Endothelial cell of umbilical vein (primary cell): ENCODE data around the gene ABTB2. TPM values are rescaled to one million over a fixed set of nuclear protein-coding genes. Genes with fewer than 3 reads are reported as not detected.

ENCODE experiments used
- BruUV-seq: library from RNA; stranded (reverse); fragments of 400-500 nt; replicated peaks from 2 replicates; lab custom pipeline; 2021; lab: Mats Ljungman, UMichigan
- CTCF ChIA-PET: fragments of 300-600, 350-600 bp; sonication (Branson Sonifier 250); formaldehyde crosslinking; loops from one replicate; lab custom pipeline; 2021; ENCODE audit warnings: antibody characterized with exemption, inconsistent platforms; lab: Charles Lee
- POLR2A ChIA-PET: fragments of 300-600, 350-600 bp; sonication (Branson Sonifier 250); formaldehyde crosslinking; loops from one replicate; lab custom pipeline; 2021; ENCODE audit warnings: antibody characterized with exemption, inconsistent platforms; lab: Charles Lee
- DNase-seq: peaks from one replicate; pipeline ENCODE4 v3.0.0-alpha.2; 2011; ENCODE audit warnings: low read depth, low spot score
- FAIRE-seq: peaks from 2 replicates; lab custom pipeline; 2011; peaks lifted over from hg19 to GRCh38; lab: Jason Lieb, UNC
- H2AFZ ChIP-seq: 2 replicates; pipeline ENCODE4 v1.6.0; 2012; ENCODE audit warnings: low read depth, low read length, control low read depth, inconsistent platforms
- H3K27ac ChIP-seq: 2 replicates; pipeline ENCODE4 v1.5.1; 2011; ENCODE audit warnings: low read depth, mild to moderate bottlenecking, control low read depth, low read length, moderate library complexity; ENCODE audit not compliant: insufficient read depth
- H3K27me3 ChIP-seq, 2 experiments: 2 replicates each; pipeline versions ENCODE4 v1.6.0 to v1.6.1; 2011; ENCODE audit warnings: low read length in 2 of 2, mixed read lengths in 1 of 2; ENCODE audit not compliant: control insufficient read depth in 2 of 2, insufficient read depth in 2 of 2
- H3K36me3 ChIP-seq, 2 experiments: 2 replicates in 1 of 2; 3 replicates in 1 of 2; pipeline ENCODE4 v1.5.1; 2011; ENCODE audit warnings: low read length in 2 of 2, mild to moderate bottlenecking in 1 of 2, moderate library complexity in 1 of 2; ENCODE audit not compliant: control insufficient read depth in 2 of 2, insufficient read depth in 2 of 2; ENCODE audit errors: extremely low read depth in 1 of 2
- H3K4me1 ChIP-seq: 3 replicates; pipeline ENCODE4 v1.5.1; 2011; ENCODE audit warnings: mild to moderate bottlenecking, low read length; ENCODE audit not compliant: control insufficient read depth, insufficient read depth; ENCODE audit errors: extremely low read depth
- H3K4me2 ChIP-seq: 2 replicates; pipeline ENCODE4 v1.6.1; 2011; ENCODE audit warnings: low read length, control low read depth, mixed read lengths; ENCODE audit not compliant: insufficient read depth
- H3K4me3 ChIP-seq, 3 experiments: fragments of 200-600 bp in 1 of 3; sonication (generic), shearing (Covaris generic) in 1 of 3; replicated peaks in 1 of 3; 2 replicates each; pipeline ENCODE4 v1.5.1; 2011 to 2016; ENCODE audit warnings: control low read depth in 3 of 3, low read length in 3 of 3, mild to moderate bottlenecking in 2 of 3, inconsistent platforms in 1 of 3, low read depth in 1 of 3, moderate library complexity in 1 of 3; ENCODE audit not compliant: insufficient read depth in 1 of 3
- H3K79me2 ChIP-seq: 2 replicates; pipeline ENCODE4 v1.6.0; 2012; ENCODE audit warnings: low read length, inconsistent platforms; ENCODE audit not compliant: control insufficient read depth, insufficient read depth
- H3K9ac ChIP-seq: replicated peaks from 2 replicates; pipeline ENCODE3; 2011; ENCODE audit warnings: low read length, control low read depth; ENCODE audit not compliant: insufficient read depth; ENCODE audit errors: extremely low read depth
- H3K9me1 ChIP-seq: replicated peaks from 3 replicates; pipeline ENCODE4 v1.6.0; 2011; ENCODE audit warnings: mild to moderate bottlenecking, low read length; ENCODE audit not compliant: control insufficient read depth, insufficient read depth; ENCODE audit errors: extremely low read depth
- H3K9me3 ChIP-seq: replicated peaks from 2 replicates; pipeline ENCODE4 v1.5.1; 2012; ENCODE audit warnings: low read length, inconsistent platforms; ENCODE audit not compliant: control insufficient read depth, insufficient read depth
- H4K20me1 ChIP-seq: replicated peaks from 2 replicates; pipeline ENCODE3; 2011; ENCODE audit warnings: mild to moderate bottlenecking, low read length; ENCODE audit not compliant: control insufficient read depth, insufficient read depth; ENCODE audit errors: extremely low read depth
- EZH2 ChIP-seq: IDR thresholded peaks from 2 replicates; pipeline ENCODE4 v1.6.1; 2012; ENCODE audit warnings: borderline replicate concordance, low read depth, mild to moderate bottlenecking, moderate library complexity, low read length, inconsistent platforms; ENCODE audit not compliant: severe bottlenecking
- FOS ChIP-seq: IDR thresholded peaks from 2 replicates; pipeline ENCODE4 v1.6.1; 2011; ENCODE audit warnings: mild to moderate bottlenecking, low read length, moderate library complexity, borderline replicate concordance; ENCODE audit not compliant: insufficient read depth
- GATA2 ChIP-seq: IDR thresholded peaks from 2 replicates; pipeline ENCODE4 v1.7.0; 2011; ENCODE audit warnings: low read depth, mild to moderate bottlenecking, moderate library complexity, mixed read lengths, low read length; ENCODE audit not compliant: insufficient read length, insufficient read depth
- JUN ChIP-seq: IDR thresholded peaks from 2 replicates; pipeline ENCODE4 v1.6.1; 2011; ENCODE audit warnings: borderline replicate concordance, low read depth; ENCODE audit not compliant: insufficient read length, insufficient read depth
- MYC ChIP-seq: IDR thresholded peaks from one replicate; pipeline ENCODE4 v1.6.1; 2011; ENCODE audit warnings: mild to moderate bottlenecking, low read depth, low read length
- POLR2A ChIP-seq: IDR thresholded peaks from 2 replicates; pipeline ENCODE4 v1.6.1; 2012; ENCODE audit warnings: low read depth, mild to moderate bottlenecking, control low read depth, low read length
- POLR2AphosphoS5 ChIP-seq: IDR thresholded peaks from 2 replicates; pipeline ENCODE4 v1.6.1; 2012; ENCODE audit warnings: low read depth, mild to moderate bottlenecking, control low read depth, low read length, moderate library complexity; ENCODE audit not compliant: insufficient read depth
- dilution Hi-C: fragments of 300-500 bp; cut with MboI; formaldehyde crosslinking; loops from one replicate; pipeline ENCODE4 v1.15.0; 2019; ENCODE audit warnings: low sequenced_read_pairs; ENCODE audit not compliant: extremely low pct_ligation_motif_present
- intact Hi-C: fragments of 100-400 bp; cut with micrococcal nuclease; formaldehyde crosslinking; loops from one replicate; pipeline ENCODE4 v1.10.0; 2022
- polyA plus RNA-seq, 4 experiments: library from polyadenylated mRNA; depleted of rRNA in 3 of 4; stranded (reverse) in 3 of 4; unstranded in 1 of 4; fragments of >200 nt; gene quantifications; 2 replicates each; pipeline versions ENCODE4 v1.2.1 to v1.2.3, GENCODE V29; 2011 to 2012; ENCODE audit warnings: missing spikeins in 1 of 4
- total RNA-seq: library from RNA; stranded (reverse); gene quantifications from 2 replicates; pipeline ENCODE4 v1.2.3, GENCODE V29; 2021
- TF ChIP-seq, protein P1 (sequence below): IDR thresholded peaks from 2 replicates; pipeline ENCODE4 v1.6.1; 2011; ENCODE audit not compliant: insufficient read depth, insufficient read length
- TF ChIP-seq, protein P2 (sequence below), 2 donors: IDR thresholded peaks; 1 replicate in 1 of 2; 2 replicates in 1 of 2; pipeline ENCODE4 v1.5.1; 2011; ENCODE audit warnings: low read length in 2 of 2, mild to moderate bottlenecking in 2 of 2, moderate library complexity in 2 of 2, control low read depth in 1 of 2, inconsistent platforms in 1 of 2, low read depth in 1 of 2; ENCODE audit not compliant: insufficient read depth in 1 of 2; ENCODE audit errors: extremely low read depth in 1 of 2

The ABTB2 gene
- total and polyA plus RNA-seq, 2 donors (not counting 3 experiments of a cell fraction or from before 2014, with no cell fraction given), result 0.11 to 0.14 TPM

DNA sequence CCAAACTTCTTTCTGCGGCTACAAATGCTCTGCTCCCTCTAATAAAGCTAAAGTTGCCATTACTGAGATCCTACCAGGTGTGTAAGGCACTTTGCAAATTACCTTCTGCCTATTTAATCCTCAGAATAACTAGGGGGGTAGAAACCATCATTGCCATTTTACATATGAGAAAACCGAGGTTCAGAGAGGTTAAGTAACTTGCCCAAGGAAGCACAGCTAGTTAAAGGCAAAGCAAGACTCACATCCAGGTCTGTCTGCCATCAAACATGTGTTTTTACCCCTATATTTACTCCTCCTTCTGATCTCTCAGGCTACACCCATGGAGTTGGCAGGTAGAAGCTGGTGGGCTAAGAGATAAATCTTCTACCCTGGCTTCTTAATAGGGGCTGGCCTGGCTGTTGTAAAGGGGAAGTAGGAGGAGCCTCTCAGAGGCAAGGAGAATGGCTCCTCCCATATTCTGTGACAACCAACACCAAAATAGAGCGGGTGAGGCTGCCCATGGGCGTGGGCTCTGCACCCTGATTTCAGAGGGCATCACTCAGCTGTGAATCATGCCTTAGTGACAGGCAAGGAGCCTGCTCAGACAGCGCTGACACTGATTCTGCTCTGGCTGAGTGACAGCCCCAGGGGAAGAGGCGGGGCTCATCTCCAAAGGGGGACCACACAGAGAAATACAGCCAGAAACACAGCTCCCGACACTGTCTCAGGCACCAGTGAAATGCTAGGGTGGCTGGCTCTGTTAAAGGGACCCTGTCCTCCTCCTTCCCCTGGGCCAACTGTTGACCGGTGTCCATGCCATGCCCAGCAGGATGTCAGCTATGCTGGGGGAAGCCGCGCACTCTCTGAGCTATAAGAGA lies 106.8 kb downstream of the ABTB2 start:
- Histone ChIP-seq H3K4me1 (peaks cover 5% of the 10 kb centered on the region), H4K20me1 (no peaks in the 10 kb centered on the region), H3K27me3 (no peaks in the 10 kb centered on the region), H3K9ac (no peak overlapping the region), H3K79me2 (no peaks in the 10 kb centered on the region), H3K36me3 (no peaks in the 10 kb centered on the region), H3K27ac (no peak overlapping the region), H3K9me3 (no peaks in the 10 kb centered on the region), H3K4me2 (peak overlapping the region; percentile 66), H3K4me3 (peak overlapping the region in 1 of 3 experiments; percentile 30), H2AFZ (peak overlapping the region; percentile 87), H3K9me1 (no peaks in the 10 kb centered on the region)
- dilution Hi-C loops (no loop called here), intact Hi-C loops (no loop called here)
- no TSS peak for BruUV-seq
- TF ChIP-seq GATA2 (no peak), POLR2AphosphoS5 (no peak), EZH2 (no peak), MYC (no peak), POLR2A (no peak), JUN (no peak), FOS (no peak)
- TF ChIP-seq, protein P1, sequence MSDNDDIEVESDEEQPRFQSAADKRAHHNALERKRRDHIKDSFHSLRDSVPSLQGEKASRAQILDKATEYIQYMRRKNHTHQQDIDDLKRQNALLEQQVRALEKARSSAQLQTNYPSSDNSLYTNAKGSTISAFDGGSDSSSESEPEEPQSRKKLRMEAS, result no peak
- TF ChIP-seq, protein P2, sequence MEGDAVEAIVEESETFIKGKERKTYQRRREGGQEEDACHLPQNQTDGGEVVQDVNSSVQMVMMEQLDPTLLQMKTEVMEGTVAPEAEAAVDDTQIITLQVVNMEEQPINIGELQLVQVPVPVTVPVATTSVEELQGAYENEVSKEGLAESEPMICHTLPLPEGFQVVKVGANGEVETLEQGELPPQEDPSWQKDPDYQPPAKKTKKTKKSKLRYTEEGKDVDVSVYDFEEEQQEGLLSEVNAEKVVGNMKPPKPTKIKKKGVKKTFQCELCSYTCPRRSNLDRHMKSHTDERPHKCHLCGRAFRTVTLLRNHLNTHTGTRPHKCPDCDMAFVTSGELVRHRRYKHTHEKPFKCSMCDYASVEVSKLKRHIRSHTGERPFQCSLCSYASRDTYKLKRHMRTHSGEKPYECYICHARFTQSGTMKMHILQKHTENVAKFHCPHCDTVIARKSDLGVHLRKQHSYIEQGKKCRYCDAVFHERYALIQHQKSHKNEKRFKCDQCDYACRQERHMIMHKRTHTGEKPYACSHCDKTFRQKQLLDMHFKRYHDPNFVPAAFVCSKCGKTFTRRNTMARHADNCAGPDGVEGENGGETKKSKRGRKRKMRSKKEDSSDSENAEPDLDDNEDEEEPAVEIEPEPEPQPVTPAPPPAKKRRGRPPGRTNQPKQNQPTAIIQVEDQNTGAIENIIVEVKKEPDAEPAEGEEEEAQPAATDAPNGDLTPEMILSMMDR (IDR thresholded peaks at IDR 0.05; ENCODE audit: extremely low read depth in 1 of 2, insufficient read depth in 1 of 2, low read depth in 1 of 2, low read length in 2 of 2), result no peak
- FAIRE-seq (no peak), DNase-seq (peak; percentile 20)
- POLR2A ChIA-PET, result no interaction called here
- CTCF ChIA-PET, result interaction anchor here (1.1 kb wide), 1 partner anchor 24 kb away, joined by 3 read pairs; no protein-coding TSS in a partner anchor
